Kidney epithelial cell (primary cell): Measurements from ENCODE around the gene IKZF3. TPM values are rescaled to one million over a fixed set of nuclear protein-coding genes. Genes with fewer than 3 reads are reported as not detected.

Experiments used
- DNase-seq: peaks from one replicate; pipeline ENCODE4 v3.0.0-alpha.2; 2010; ENCODE audit warnings: low read depth
- H3K27me3 ChIP-seq: 2 replicates; pipeline ENCODE4 v1.6.0; 2011; ENCODE audit warnings: low read length; ENCODE audit not compliant: control insufficient read depth, insufficient read depth
- H3K36me3 ChIP-seq: 2 replicates; pipeline ENCODE4 v1.5.1; 2011; ENCODE audit warnings: low read length; ENCODE audit not compliant: control insufficient read depth, insufficient read depth
- H3K4me3 ChIP-seq: 2 replicates; pipeline ENCODE4 v1.5.1; 2011; ENCODE audit warnings: low read depth, mild to moderate bottlenecking, control low read depth, low read length
- total RNA-seq: library from RNA; depleted of rRNA; stranded (reverse); fragments of >200 nt; gene quantifications from 2 replicates; pipeline ENCODE4 v1.2.3, GENCODE V29; 2015
- TF ChIP-seq, protein P1 (sequence below): IDR thresholded peaks from 2 replicates; pipeline ENCODE4 v1.5.1; 2011; ENCODE audit warnings: mild to moderate bottlenecking, moderate library complexity, low read length, control low read depth, inconsistent platforms; ENCODE audit not compliant: insufficient read depth, poor library complexity, severe bottlenecking

IKZF3 gene
- total RNA-seq, 1 donor from 2014 or later = 0.17 TPM

DNA sequence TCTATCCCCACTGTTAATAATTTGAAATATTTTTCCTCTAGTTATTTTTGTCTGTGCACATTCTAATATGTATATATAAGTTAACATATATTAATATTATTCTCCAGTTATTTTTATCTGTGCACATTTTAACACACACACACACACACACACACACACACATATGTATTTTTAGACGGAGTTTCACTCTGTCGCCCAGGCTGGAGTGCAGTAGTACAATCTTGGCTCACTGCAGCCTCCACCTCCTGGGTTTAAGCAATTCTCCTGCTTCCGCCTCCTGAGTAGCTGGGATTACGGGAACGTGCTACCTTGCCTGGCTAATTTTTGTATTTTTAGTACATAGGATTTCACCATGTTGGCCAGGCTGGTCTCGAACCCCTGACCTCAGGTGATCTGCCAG lies 146.5 kb downstream of the IKZF3 start:
- DNase-seq = no peak
- TF ChIP-seq, protein P1, sequence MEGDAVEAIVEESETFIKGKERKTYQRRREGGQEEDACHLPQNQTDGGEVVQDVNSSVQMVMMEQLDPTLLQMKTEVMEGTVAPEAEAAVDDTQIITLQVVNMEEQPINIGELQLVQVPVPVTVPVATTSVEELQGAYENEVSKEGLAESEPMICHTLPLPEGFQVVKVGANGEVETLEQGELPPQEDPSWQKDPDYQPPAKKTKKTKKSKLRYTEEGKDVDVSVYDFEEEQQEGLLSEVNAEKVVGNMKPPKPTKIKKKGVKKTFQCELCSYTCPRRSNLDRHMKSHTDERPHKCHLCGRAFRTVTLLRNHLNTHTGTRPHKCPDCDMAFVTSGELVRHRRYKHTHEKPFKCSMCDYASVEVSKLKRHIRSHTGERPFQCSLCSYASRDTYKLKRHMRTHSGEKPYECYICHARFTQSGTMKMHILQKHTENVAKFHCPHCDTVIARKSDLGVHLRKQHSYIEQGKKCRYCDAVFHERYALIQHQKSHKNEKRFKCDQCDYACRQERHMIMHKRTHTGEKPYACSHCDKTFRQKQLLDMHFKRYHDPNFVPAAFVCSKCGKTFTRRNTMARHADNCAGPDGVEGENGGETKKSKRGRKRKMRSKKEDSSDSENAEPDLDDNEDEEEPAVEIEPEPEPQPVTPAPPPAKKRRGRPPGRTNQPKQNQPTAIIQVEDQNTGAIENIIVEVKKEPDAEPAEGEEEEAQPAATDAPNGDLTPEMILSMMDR = no peak
- Histone ChIP-seq H3K4me3 (no peak overlapping the region), H3K36me3 (peaks cover 3% of the 10 kb centered on the region), H3K27me3 (no peaks in the 10 kb centered on the region)

GRCh38 chr17:39716879-39717536 lies 147.1 kb downstream of the IKZF3 start:
- Histone ChIP-seq H3K36me3 (peaks cover 3% of the 10 kb centered on the region), H3K4me3 (no peak overlapping the region), H3K27me3 (no peaks in the 10 kb centered on the region)
- no peak for DNase-seq
- TF ChIP-seq, protein P1 = no peak

DNA sequence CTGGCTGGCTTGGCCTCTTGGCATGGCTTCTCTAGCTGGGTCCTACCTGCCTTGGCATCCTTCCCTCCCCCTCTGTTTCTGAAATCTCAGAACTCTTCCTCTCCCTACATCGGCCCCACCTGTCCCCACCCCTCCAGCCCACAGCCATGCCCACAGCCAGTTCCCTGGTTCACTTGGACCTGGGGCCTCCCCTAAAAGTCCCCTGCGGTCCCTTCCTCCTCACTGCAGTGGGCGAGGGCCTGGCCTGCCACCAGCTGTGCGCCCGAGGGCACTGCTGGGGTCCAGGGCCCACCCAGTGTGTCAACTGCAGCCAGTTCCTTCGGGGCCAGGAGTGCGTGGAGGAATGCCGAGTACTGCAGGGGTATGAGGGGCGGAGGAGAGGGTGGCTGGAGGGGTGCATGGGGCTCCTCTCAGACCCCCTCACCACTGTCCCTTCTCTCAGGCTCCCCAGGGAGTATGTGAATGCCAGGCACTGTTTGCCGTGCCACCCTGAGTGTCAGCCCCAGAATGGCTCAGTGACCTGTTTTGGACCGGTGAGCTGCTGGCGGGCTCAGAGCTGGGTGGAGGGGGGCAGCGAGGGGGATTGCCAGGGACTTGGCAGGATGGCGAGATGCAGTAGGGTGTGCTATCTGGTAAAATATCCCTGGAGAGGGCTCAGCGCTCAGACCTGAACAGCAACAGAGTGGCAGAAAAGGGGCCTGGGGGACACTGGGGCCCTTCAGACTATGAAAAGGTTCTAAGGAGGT lies 147.9 kb downstream of the IKZF3 start:
- TF ChIP-seq, protein P1 = no peak
- no peaks in the 10 kb centered on the region for H3K27me3 ChIP-seq
- H3K36me3 ChIP-seq = peaks cover 3% of the 10 kb centered on the region
- DNase-seq = no peak
- no peak overlapping the region for H3K4me3 ChIP-seq

GRCh38 chr17:39715375-39716072 lies 148.6 kb downstream of the IKZF3 start:
- no peak overlapping the region for H3K4me3 ChIP-seq
- H3K27me3 ChIP-seq = no peaks in the 10 kb centered on the region
- DNase-seq = no peak
- peaks cover 4% of the 10 kb centered on the region for H3K36me3 ChIP-seq
- TF ChIP-seq, protein P1 = no peak

DNA sequence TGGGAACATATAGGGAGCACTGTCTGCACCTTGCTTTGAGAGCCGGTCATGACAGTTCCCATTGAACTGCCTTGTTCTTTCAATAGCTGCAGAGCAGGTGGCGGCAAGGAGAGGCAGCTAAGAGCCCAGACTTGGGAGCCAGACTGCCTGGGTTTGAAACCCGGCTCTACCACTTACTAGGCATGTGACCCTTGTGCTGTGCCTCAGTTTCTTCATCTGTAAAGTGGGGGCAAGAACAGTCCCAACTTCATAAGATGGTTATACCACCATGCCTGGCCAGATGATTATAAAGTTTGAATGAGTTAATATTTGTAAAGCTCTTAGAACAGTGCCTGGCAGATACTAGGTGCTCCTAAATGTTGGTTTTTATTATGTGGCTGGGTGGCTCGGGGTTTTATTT lies 149.9 kb downstream of the IKZF3 start:
- Histone ChIP-seq H3K36me3 (peaks cover 5% of the 10 kb centered on the region), H3K27me3 (no peaks in the 10 kb centered on the region), H3K4me3 (no peak overlapping the region)
- no peak for DNase-seq
- TF ChIP-seq, protein P1 = no peak
